ENCODE measurements around the gene ADAMTSL3. TPM values are rescaled to one million over a fixed set of nuclear protein-coding genes. Genes with fewer than 3 reads are reported as not detected.
"Not testable (repeated sequence)": the region's sequence is repeated elsewhere in the genome, so short reads cannot be mapped to it uniquely, and the experiment has no call there.

The ADAMTSL3 gene
- total and polyA plus RNA-seq, 3 donors from 2014 or later, result 8.6 to 16.4 (median 9.4) TPM

- Histone ChIP-seq H3K36me3 (ENCODE audit: low read depth, missing control alignments) (no peaks in the 10 kb centered on the region), H3K27me3 (no peaks in the 10 kb centered on the region), H3K4me1 (no peaks in the 10 kb centered on the region), H3K9me3 (no peaks in the 10 kb centered on the region), H3K4me3 (peak overlapping the region; percentile 50 to 62), H3K27ac (no peak overlapping the region)
- no peak for TF ChIP-seq CTCF (IDR thresholded peaks at IDR 0.05)
- no peak for TF ChIP-seq POLR2A (IDR thresholded peaks at IDR 0.05)
- peak; percentile 85 for DNase-seq
- intact Hi-C loops (cut with DNase I; ENCODE audit: low total_unique reads), result no loop called here
- 1 to 2% methylated on average over 42 to 65 of the region's 65 CpGs for WGBS, 2 donors
Observed at GRCh38 chr15:84079885-84080777, 426.2 kb downstream of the ADAMTSL3 start.

GRCh38 chr15:84080778-84081084, 426.8 kb downstream of the ADAMTSL3 start:
- DNase-seq, result peak; percentile 15
- H3K36me3 ChIP-seq (ENCODE audit: low read depth, missing control alignments); intact Hi-C loops (cut with DNase I; ENCODE audit: low total_unique reads); H3K9me3 ChIP-seq; H3K27ac ChIP-seq; H3K27me3 ChIP-seq; H3K4me1 ChIP-seq: not testable (repeated sequence)
- H3K4me3 ChIP-seq, result peak overlapping the region; percentile 50 to 62
- 27 to 31% methylated on average over 9 of the region's 9 CpGs for WGBS, 2 donors

- WGBS, 2 donors, result 67 to 80% methylated on average over 16 of the region's 16 CpGs
- Histone ChIP-seq H3K36me3 (ENCODE audit: low read depth, missing control alignments) (no peaks in the 10 kb centered on the region), H3K4me1 (no peaks in the 10 kb centered on the region), H3K27me3 (no peaks in the 10 kb centered on the region), H3K27ac (no peak overlapping the region), H3K9me3 (no peaks in the 10 kb centered on the region), H3K4me3 (no peak overlapping the region)
- intact Hi-C loops (cut with DNase I; ENCODE audit: low total_unique reads), result no loop called here
- TF ChIP-seq POLR2A (IDR thresholded peaks at IDR 0.05) (no peak), CTCF (IDR thresholded peaks at IDR 0.05) (no peak)
- no peak for DNase-seq
Observed at GRCh38 chr15:84081391-84082168, 427.7 kb downstream of the ADAMTSL3 start.

- H3K36me3 ChIP-seq (ENCODE audit: low read depth, missing control alignments), result no peaks in the 10 kb centered on the region
- no peak overlapping the region for H3K27ac ChIP-seq
- H3K27me3 ChIP-seq, result no peaks in the 10 kb centered on the region
- TF ChIP-seq POLR2A (IDR thresholded peaks at IDR 0.05) (no peak), CTCF (IDR thresholded peaks at IDR 0.05) (no peak)
- H3K9me3 ChIP-seq, result no peaks in the 10 kb centered on the region
- WGBS, 2 donors, result 87 to 93% methylated on average over 2 of the region's 2 CpGs
- DNase-seq, result no peak
- H3K4me1 ChIP-seq, result no peaks in the 10 kb centered on the region
- no peak overlapping the region for H3K4me3 ChIP-seq
- intact Hi-C loops (cut with DNase I; ENCODE audit: low total_unique reads), result no loop called here
Observed at GRCh38 chr15:84082739-84083138, 428.8 kb downstream of the ADAMTSL3 start.

GRCh38 chr15:84086071-84086470, 432.1 kb downstream of the ADAMTSL3 start:
- WGBS, 2 donors, result 68 to 84% methylated on average over 3 of the region's 3 CpGs
- H3K4me1 ChIP-seq; H3K27me3 ChIP-seq; H3K9me3 ChIP-seq; H3K36me3 ChIP-seq (ENCODE audit: low read depth, missing control alignments); intact Hi-C loops (cut with DNase I; ENCODE audit: low total_unique reads); H3K27ac ChIP-seq; H3K4me3 ChIP-seq; DNase-seq: not testable (repeated sequence)

Small RNAs within 50 kb of the gene (small RNA-seq; reads per million reads assigned to genes)
- gene RNU6-1339P (0 reads per million in 2 donors), gene RNU6-401P (0 reads per million in 2 donors)

Other genes starting within 250 kb of the ADAMTSL3 start
- 100 to 1,000 TPM in 1 of 2 donors, 10 to 100 TPM in 1; 36.3 to 135 TPM for gene SH3GL3, start 206.8 kb upstream of the ADAMTSL3 start, total RNA-seq
- 112 TPM for gene SH3GL3, start 206.8 kb upstream of the ADAMTSL3 start, polyA plus RNA-seq (ENCODE audit: insufficient read depth, low read depth, low replicate concordance)